ENCODE data around the gene GMDS. TPM values are rescaled to one million over a fixed set of nuclear protein-coding genes. Genes with fewer than 3 reads are reported as not detected.

The GMDS gene
- polyA plus RNA-seq, 1 donor (not counting 4 experiments of a cell fraction or from before 2014, with no cell fraction given) = 22.1 TPM

DNA sequence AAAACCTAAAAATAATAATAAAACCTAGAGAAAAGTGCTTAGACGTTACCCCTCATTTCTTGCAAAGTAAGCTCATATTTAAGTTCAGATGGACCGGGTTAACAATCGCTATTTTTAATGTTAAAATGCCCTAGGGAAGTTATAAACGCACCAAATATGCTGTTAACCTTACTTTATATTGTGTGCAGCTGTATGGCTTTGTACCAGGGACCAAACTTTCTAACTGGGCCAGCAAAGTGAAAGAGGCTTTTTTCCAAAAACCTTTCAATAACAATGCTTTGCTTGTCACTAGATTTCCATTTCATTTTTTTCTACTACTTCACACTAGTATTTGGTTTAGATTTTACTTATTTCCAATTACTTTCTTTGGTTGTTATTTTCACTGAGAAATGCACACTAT lies 387.2 kb downstream of the GMDS start:
- no peak for TF ChIP-seq EZH2 (IDR thresholded peaks at IDR 0.05; ENCODE audit: low read length)
- TF ChIP-seq, protein P1, sequence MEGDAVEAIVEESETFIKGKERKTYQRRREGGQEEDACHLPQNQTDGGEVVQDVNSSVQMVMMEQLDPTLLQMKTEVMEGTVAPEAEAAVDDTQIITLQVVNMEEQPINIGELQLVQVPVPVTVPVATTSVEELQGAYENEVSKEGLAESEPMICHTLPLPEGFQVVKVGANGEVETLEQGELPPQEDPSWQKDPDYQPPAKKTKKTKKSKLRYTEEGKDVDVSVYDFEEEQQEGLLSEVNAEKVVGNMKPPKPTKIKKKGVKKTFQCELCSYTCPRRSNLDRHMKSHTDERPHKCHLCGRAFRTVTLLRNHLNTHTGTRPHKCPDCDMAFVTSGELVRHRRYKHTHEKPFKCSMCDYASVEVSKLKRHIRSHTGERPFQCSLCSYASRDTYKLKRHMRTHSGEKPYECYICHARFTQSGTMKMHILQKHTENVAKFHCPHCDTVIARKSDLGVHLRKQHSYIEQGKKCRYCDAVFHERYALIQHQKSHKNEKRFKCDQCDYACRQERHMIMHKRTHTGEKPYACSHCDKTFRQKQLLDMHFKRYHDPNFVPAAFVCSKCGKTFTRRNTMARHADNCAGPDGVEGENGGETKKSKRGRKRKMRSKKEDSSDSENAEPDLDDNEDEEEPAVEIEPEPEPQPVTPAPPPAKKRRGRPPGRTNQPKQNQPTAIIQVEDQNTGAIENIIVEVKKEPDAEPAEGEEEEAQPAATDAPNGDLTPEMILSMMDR (optimal IDR thresholded peaks at IDR 0.05 in 1 of 3, IDR thresholded peaks at IDR 0.05 in 1 of 3, conservative IDR thresholded peaks at IDR 0.05 in 1 of 3; ENCODE audit: extremely low read depth in 1 of 3, insufficient read depth in 2 of 3, low read length in 3 of 3) = no peak
- H3K79me2 ChIP-seq (ENCODE audit: control insufficient read depth, insufficient read depth, low read length) = no peaks in the 10 kb centered on the region
- H3K9me1 ChIP-seq (ENCODE audit: control insufficient read depth, extremely low read depth, insufficient read depth, low read length) = no peaks in the 10 kb centered on the region
- no peak overlapping the region for H3K4me3 ChIP-seq (ENCODE audit: control insufficient read depth in 2 of 3, extremely low read depth in 1 of 3, insufficient read depth in 2 of 3, low read depth in 1 of 3, low read length in 3 of 3)
- peaks cover 8% of the 10 kb centered on the region for H3K4me1 ChIP-seq (ENCODE audit: control insufficient read depth, extremely low read depth, insufficient read depth, low read length)
- no peak overlapping the region for H3K27ac ChIP-seq (ENCODE audit: control insufficient read depth, insufficient read depth, low read length)
- dilution Hi-C loops (cut with MboI; ENCODE audit: extremely low pct_ligation_motif_present, low sequenced_read_pairs) = no loop called here
- no peak for FAIRE-seq
- H2AFZ ChIP-seq (ENCODE audit: control insufficient read depth, low read length) = no peak overlapping the region
- H3K36me3 ChIP-seq (ENCODE audit: control insufficient read depth in 2 of 2, extremely low read depth in 1 of 2, insufficient read depth in 2 of 2, low read length in 2 of 2) = no peaks in the 10 kb centered on the region
- H4K20me1 ChIP-seq (ENCODE audit: control insufficient read depth, extremely low read depth, insufficient read depth, low read length) = no peaks in the 10 kb centered on the region
- no peak for DNase-seq (ENCODE audit: low read depth, low spot score)
- H3K9me3 ChIP-seq (ENCODE audit: control insufficient read depth, low read depth, low read length) = no peaks in the 10 kb centered on the region
- H3K9ac ChIP-seq (ENCODE audit: control insufficient read depth, extremely low read depth, insufficient read depth, low read length) = no peak overlapping the region
- no peak overlapping the region for H3K4me2 ChIP-seq (ENCODE audit: control insufficient read depth, extremely low read depth, insufficient read depth, low read depth, low read length)
- H3K27me3 ChIP-seq (ENCODE audit: control insufficient read depth, extremely low read depth, insufficient read depth, low read length) = no peaks in the 10 kb centered on the region

DNA sequence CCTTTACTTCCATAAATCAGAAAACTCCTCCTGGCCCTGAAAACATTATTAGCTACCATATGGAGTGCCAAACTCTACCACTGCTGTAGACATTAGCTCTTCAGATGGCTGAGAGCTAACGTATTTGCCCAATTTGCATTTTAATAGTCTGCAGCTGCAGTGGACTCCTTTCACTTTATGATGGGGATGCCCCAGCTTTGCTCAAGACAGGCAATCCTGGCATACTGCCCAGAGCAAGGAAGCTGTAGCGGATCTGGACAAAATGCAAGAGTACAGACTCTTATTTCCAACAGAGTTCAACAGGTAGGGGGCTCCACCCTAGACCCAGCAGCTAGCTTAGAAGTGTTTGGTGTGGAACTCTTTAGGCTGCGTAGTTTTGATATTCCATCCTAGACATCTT lies 389.0 kb downstream of the GMDS start:
- no peak overlapping the region for H3K4me2 ChIP-seq (ENCODE audit: control insufficient read depth, extremely low read depth, insufficient read depth, low read depth, low read length)
- H2AFZ ChIP-seq (ENCODE audit: control insufficient read depth, low read length) = no peak overlapping the region
- H3K27ac ChIP-seq (ENCODE audit: control insufficient read depth, insufficient read depth, low read length) = no peak overlapping the region
- H3K36me3 ChIP-seq (ENCODE audit: control insufficient read depth in 2 of 2, extremely low read depth in 1 of 2, insufficient read depth in 2 of 2, low read length in 2 of 2) = no peaks in the 10 kb centered on the region
- H3K79me2 ChIP-seq (ENCODE audit: control insufficient read depth, insufficient read depth, low read length) = no peaks in the 10 kb centered on the region
- TF ChIP-seq, protein P1 (optimal IDR thresholded peaks at IDR 0.05 in 1 of 3, IDR thresholded peaks at IDR 0.05 in 1 of 3, conservative IDR thresholded peaks at IDR 0.05 in 1 of 3; ENCODE audit: extremely low read depth in 1 of 3, insufficient read depth in 2 of 3, low read length in 3 of 3) = no peak
- TF ChIP-seq EZH2 (IDR thresholded peaks at IDR 0.05; ENCODE audit: low read length) = no peak
- H3K9me3 ChIP-seq (ENCODE audit: control insufficient read depth, low read depth, low read length) = no peaks in the 10 kb centered on the region
- H3K9ac ChIP-seq (ENCODE audit: control insufficient read depth, extremely low read depth, insufficient read depth, low read length) = no peak overlapping the region
- DNase-seq (ENCODE audit: low read depth, low spot score) (no peak), FAIRE-seq (peak; percentile 56)
- H3K9me1 ChIP-seq (ENCODE audit: control insufficient read depth, extremely low read depth, insufficient read depth, low read length) = no peaks in the 10 kb centered on the region
- no peaks in the 10 kb centered on the region for H3K27me3 ChIP-seq (ENCODE audit: control insufficient read depth, extremely low read depth, insufficient read depth, low read length)
- H4K20me1 ChIP-seq (ENCODE audit: control insufficient read depth, extremely low read depth, insufficient read depth, low read length) = no peaks in the 10 kb centered on the region
- H3K4me1 ChIP-seq (ENCODE audit: control insufficient read depth, extremely low read depth, insufficient read depth, low read length) = no peaks in the 10 kb centered on the region
- dilution Hi-C loops (cut with MboI; ENCODE audit: extremely low pct_ligation_motif_present, low sequenced_read_pairs) = no loop called here
- H3K4me3 ChIP-seq (ENCODE audit: control insufficient read depth in 2 of 3, extremely low read depth in 1 of 3, insufficient read depth in 2 of 3, low read depth in 1 of 3, low read length in 3 of 3) = no peak overlapping the region

Data from keratinocyte (primary cell).